IPS-18a (cell line): Measurements from ENCODE around the gene FAAP20.

Source experiments
- H3K27ac ChIP-seq: one replicate; pipeline ENCODE4 v1.5.1; 2013; ENCODE audit warnings: low read length
- H3K27me3 ChIP-seq: one replicate; pipeline ENCODE4 v1.6.1; 2013; ENCODE audit warnings: mild to moderate bottlenecking, low read length; ENCODE audit not compliant: control insufficient read depth, insufficient read depth
- H3K36me3 ChIP-seq: one replicate; pipeline ENCODE4 v1.6.1; 2013; ENCODE audit warnings: low read depth, low read length; ENCODE audit not compliant: control insufficient read depth
- H3K4me1 ChIP-seq: one replicate; pipeline ENCODE4 v1.6.1; 2013; ENCODE audit warnings: low read depth, low read length; ENCODE audit not compliant: control insufficient read depth
- H3K4me3 ChIP-seq: one replicate; pipeline ENCODE4 v1.5.1; 2013; ENCODE audit warnings: low read length
- H3K9ac ChIP-seq: one replicate; pipeline ENCODE4 v1.6.1; 2013; ENCODE audit warnings: mild to moderate bottlenecking, low read length, moderate library complexity
- H3K9me3 ChIP-seq: one replicate; pipeline ENCODE4 v1.6.1; 2013; ENCODE audit warnings: low read depth, low read length; ENCODE audit not compliant: control insufficient read depth

Gene FAAP20

GRCh38 chr1:2185880-2186855 lies 8.4 kb downstream of the FAAP20 start:
- Histone ChIP-seq H3K36me3 (peaks cover 2% of the 10 kb centered on the region), H3K27ac (no peak overlapping the region), H3K4me1 (peaks cover 8% of the 10 kb centered on the region), H3K27me3 (no peaks in the 10 kb centered on the region), H3K4me3 (no peak overlapping the region), H3K9me3 (no peaks in the 10 kb centered on the region), H3K9ac (no peak overlapping the region)

- no peak overlapping the region for H3K9ac ChIP-seq
- no peak overlapping the region for H3K27ac ChIP-seq
These were observed 9.6 kb downstream of the FAAP20 start for GRCh38 chr1:2184934-2185333.

GRCh38 chr1:2184531-2184930 lies 10.0 kb downstream of the FAAP20 start:
- Histone ChIP-seq H3K4me3 (no peak overlapping the region), H3K36me3 (peaks cover 2% of the 10 kb centered on the region), H3K9ac (no peak overlapping the region), H3K27ac (no peak overlapping the region), H3K9me3 (no peaks in the 10 kb centered on the region), H3K4me1 (peaks cover 4% of the 10 kb centered on the region), H3K27me3 (no peaks in the 10 kb centered on the region)

More at GRCh38 chr1:2184934-2185333, 9.6 kb downstream of the FAAP20 start:
- H3K9me3 ChIP-seq, result no peaks in the 10 kb centered on the region
- no peak overlapping the region for H3K4me3 ChIP-seq
- H3K27me3 ChIP-seq, result no peaks in the 10 kb centered on the region
- peaks cover 2% of the 10 kb centered on the region for H3K36me3 ChIP-seq
- peaks cover 4% of the 10 kb centered on the region for H3K4me1 ChIP-seq

GRCh38 chr1:2183937-2184334 lies 10.6 kb downstream of the FAAP20 start:
- Histone ChIP-seq H3K27ac (no peak overlapping the region), H3K9ac (no peak overlapping the region), H3K27me3 (no peaks in the 10 kb centered on the region), H3K9me3 (no peaks in the 10 kb centered on the region), H3K4me3 (no peak overlapping the region), H3K4me1 (no peaks in the 10 kb centered on the region), H3K36me3 (peaks cover 2% of the 10 kb centered on the region)

- H3K9me3 ChIP-seq, result no peaks in the 10 kb centered on the region
- H3K4me3 ChIP-seq, result no peak overlapping the region
- H3K36me3 ChIP-seq, result peaks cover 2% of the 10 kb centered on the region
- H3K4me1 ChIP-seq, result no peaks in the 10 kb centered on the region
- H3K27me3 ChIP-seq, result no peaks in the 10 kb centered on the region
- no peak overlapping the region for H3K27ac ChIP-seq
- no peak overlapping the region for H3K9ac ChIP-seq
These were observed 12.2 kb downstream of the FAAP20 start for GRCh38 chr1:2182376-2182775.

GRCh38 chr1:2181752-2182151 lies 12.8 kb downstream of the FAAP20 start:
- no peak overlapping the region for H3K4me3 ChIP-seq
- H3K27me3 ChIP-seq, result no peaks in the 10 kb centered on the region
- no peak overlapping the region for H3K27ac ChIP-seq

GRCh38 chr1:2181271-2181670 lies 13.3 kb downstream of the FAAP20 start:
- Histone ChIP-seq H3K27ac (no peak overlapping the region), H3K9ac (no peak overlapping the region), H3K4me3 (no peak overlapping the region), H3K4me1 (no peaks in the 10 kb centered on the region), H3K27me3 (no peaks in the 10 kb centered on the region), H3K9me3 (no peaks in the 10 kb centered on the region), H3K36me3 (peaks cover 2% of the 10 kb centered on the region)

More at GRCh38 chr1:2181752-2182151, 12.8 kb downstream of the FAAP20 start:
- no peaks in the 10 kb centered on the region for H3K9me3 ChIP-seq
- no peak overlapping the region for H3K9ac ChIP-seq
- no peaks in the 10 kb centered on the region for H3K4me1 ChIP-seq
- peaks cover 2% of the 10 kb centered on the region for H3K36me3 ChIP-seq

GRCh38 chr1:2180297-2181245 lies 14.0 kb downstream of the FAAP20 start:
- Histone ChIP-seq H3K27me3 (no peaks in the 10 kb centered on the region), H3K4me1 (no peaks in the 10 kb centered on the region), H3K9ac (no peak overlapping the region), H3K9me3 (no peaks in the 10 kb centered on the region), H3K4me3 (no peak overlapping the region), H3K27ac (no peak overlapping the region), H3K36me3 (peaks cover 2% of the 10 kb centered on the region)

GRCh38 chr1:2179283-2180013 lies 15.1 kb downstream of the FAAP20 start:
- no peak overlapping the region for H3K9ac ChIP-seq
- H3K36me3 ChIP-seq, result no peaks in the 10 kb centered on the region
- no peaks in the 10 kb centered on the region for H3K27me3 ChIP-seq
- no peaks in the 10 kb centered on the region for H3K4me1 ChIP-seq
- H3K27ac ChIP-seq, result no peak overlapping the region
- H3K9me3 ChIP-seq, result no peaks in the 10 kb centered on the region
- H3K4me3 ChIP-seq, result no peak overlapping the region

- Histone ChIP-seq H3K27ac (no peak overlapping the region), H3K9me3 (no peaks in the 10 kb centered on the region), H3K9ac (no peak overlapping the region), H3K27me3 (no peaks in the 10 kb centered on the region), H3K4me3 (no peak overlapping the region), H3K36me3 (no peaks in the 10 kb centered on the region), H3K4me1 (no peaks in the 10 kb centered on the region)
These were observed 15.7 kb downstream of the FAAP20 start for GRCh38 chr1:2178875-2179274.
